OCI-LY7 (cell line): Measurements from ENCODE around the gene COL4A3. TPM values are rescaled to one million over a fixed set of nuclear protein-coding genes. Genes with fewer than 3 reads are reported as not detected.

Experiments
- BruUV-seq: library from RNA; stranded (reverse); fragments of 400-500 nt; replicated peaks from 2 replicates; lab custom pipeline; 2021; lab: Mats Ljungman, UMichigan
- CTCF ChIA-PET: fragments of 300-600 bp; sonication (Branson Sonifier 250); formaldehyde crosslinking; loops from one replicate; lab custom pipeline; 2022; ENCODE audit warnings: antibody characterized with exemption; ENCODE audit not compliant: unreplicated experiment; lab: Charles Lee
- POLR2A ChIA-PET: fragments of 300-600 bp; sonication (Branson Sonifier 250); formaldehyde crosslinking; loops from one replicate; lab custom pipeline; 2022; ENCODE audit warnings: antibody characterized with exemption; lab: Charles Lee
- DNase-seq: peaks from one replicate; pipeline ENCODE4 v3.0.0-alpha.2; 2015; ENCODE audit warnings: low spot score
- H2AFZ ChIP-seq: fragments of 200-600 bp; sonication (generic), shearing (Covaris generic); 2 replicates; pipeline ENCODE4 v1.6.1; 2014; ENCODE audit warnings: mild to moderate bottlenecking, antibody characterized with exemption, low read length, moderate library complexity
- H3K27ac ChIP-seq: fragments of 200-600 bp; sonication (generic); 2 replicates; pipeline ENCODE4 v1.5.1; 2014; ENCODE audit warnings: mixed run types, low read depth, mild to moderate bottlenecking, moderate library complexity, low read length, inconsistent platforms; ENCODE audit not compliant: poor library complexity, severe bottlenecking
- H3K36me3 ChIP-seq: fragments of 200-600 bp; sonication (generic); 2 replicates; pipeline ENCODE4 v1.6.1; 2014; ENCODE audit warnings: mild to moderate bottlenecking, antibody characterized with exemption, low read length, moderate library complexity, mixed read lengths; ENCODE audit not compliant: insufficient read depth
- H3K4me1 ChIP-seq: fragments of 200-600 bp; sonication (generic); 2 replicates; pipeline ENCODE4 v1.5.1; 2014; ENCODE audit warnings: mild to moderate bottlenecking, low read length; ENCODE audit not compliant: insufficient read depth, poor library complexity, severe bottlenecking
- H3K4me2 ChIP-seq: fragments of 200-600 bp; sonication (generic); 2 replicates; pipeline ENCODE4 v1.6.1; 2014; ENCODE audit warnings: mild to moderate bottlenecking, low read length
- H3K4me3 ChIP-seq: fragments of 200-600 bp; sonication (generic); 2 replicates; pipeline ENCODE4 v1.5.1; 2014; ENCODE audit warnings: mild to moderate bottlenecking, low read depth, low read length; ENCODE audit not compliant: poor library complexity, severe bottlenecking
- H3K79me2 ChIP-seq: fragments of 200-600 bp; sonication (generic); 2 replicates; pipeline ENCODE4 v1.6.1; 2016; ENCODE audit warnings: low read depth, mild to moderate bottlenecking, low read length, moderate library complexity, mixed read lengths; ENCODE audit not compliant: insufficient read depth
- H3K9me2 ChIP-seq: fragments of 200-600 bp; sonication (generic); 2 replicates; pipeline ENCODE4 v1.6.1; 2016; ENCODE audit warnings: mild to moderate bottlenecking, low read length, mixed read lengths; ENCODE audit not compliant: insufficient read depth
- H3K9me3 ChIP-seq: fragments of 200-600 bp; sonication (generic); 2 replicates; pipeline ENCODE4 v1.6.1; 2014; ENCODE audit warnings: mild to moderate bottlenecking, mixed run types, low read length, mixed read lengths
- H4K20me1 ChIP-seq: fragments of 200-600 bp; sonication (generic); 2 replicates; pipeline ENCODE4 v1.6.1; 2014; ENCODE audit warnings: mild to moderate bottlenecking, antibody characterized with exemption, low read length, moderate library complexity, mixed read lengths; ENCODE audit not compliant: insufficient read depth
- EZH2phosphoT487 ChIP-seq: fragments of 200-600 bp; sonication (generic); IDR thresholded peaks from 2 replicates; pipeline ENCODE4 v1.6.1; 2018; ENCODE audit warnings: low read depth, borderline replicate concordance, mild to moderate bottlenecking, mixed run types, antibody characterized with exemption, low read length, moderate library complexity, mixed read lengths
- intact Hi-C: fragments of 100-400 bp; cut with micrococcal nuclease; formaldehyde crosslinking; loops from one replicate; pipeline ENCODE4 v1.10.0; 2022; ENCODE audit not compliant: unreplicated experiment
- total RNA-seq, 2 experiments: library from RNA; depleted of rRNA in 1 of 2; stranded (reverse); fragments of >200 nt in 1 of 2; shearing (Covaris generic) in 1 of 2; gene quantifications; 2 replicates each; pipeline ENCODE4 v1.2.3, GENCODE V29; 2014 to 2022
- TF ChIP-seq, protein P1 (sequence below): fragments of 200-600 bp; sonication (generic); conservative IDR thresholded peaks from 2 replicates; pipeline ENCODE4 v1.5.1; 2014; ENCODE audit warnings: mild to moderate bottlenecking, antibody characterized with exemption, low read length, moderate library complexity, mixed read lengths

COL4A3 gene
- total RNA-seq, 2 experiments from 2014 or later, result 0.06 to 10.9 TPM

DNA sequence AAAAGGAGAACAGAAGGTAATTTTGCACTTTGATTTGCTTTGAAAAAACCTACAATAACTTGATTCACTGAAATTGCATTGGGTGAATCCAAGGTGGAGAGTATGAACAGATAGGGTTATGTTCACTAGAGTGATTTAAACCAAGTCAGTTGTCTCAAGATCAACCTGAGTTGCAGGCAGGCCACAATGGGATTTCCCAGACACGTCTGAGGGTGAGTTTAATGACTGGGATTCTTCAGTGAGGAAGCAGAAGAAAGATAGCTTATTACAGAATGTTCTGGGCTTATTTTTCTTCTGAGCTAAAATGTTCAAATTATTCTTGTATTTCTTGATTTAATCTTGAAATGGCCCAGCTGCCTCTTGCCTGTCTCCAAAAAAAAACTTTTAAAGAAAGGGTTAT is 20.5 kb upstream of the COL4A3 start:
- H3K36me3 ChIP-seq, result no peaks in the 10 kb centered on the region
- no peaks in the 10 kb centered on the region for H4K20me1 ChIP-seq
- no peak for TF ChIP-seq EZH2phosphoT487
- TF ChIP-seq, protein P1, sequence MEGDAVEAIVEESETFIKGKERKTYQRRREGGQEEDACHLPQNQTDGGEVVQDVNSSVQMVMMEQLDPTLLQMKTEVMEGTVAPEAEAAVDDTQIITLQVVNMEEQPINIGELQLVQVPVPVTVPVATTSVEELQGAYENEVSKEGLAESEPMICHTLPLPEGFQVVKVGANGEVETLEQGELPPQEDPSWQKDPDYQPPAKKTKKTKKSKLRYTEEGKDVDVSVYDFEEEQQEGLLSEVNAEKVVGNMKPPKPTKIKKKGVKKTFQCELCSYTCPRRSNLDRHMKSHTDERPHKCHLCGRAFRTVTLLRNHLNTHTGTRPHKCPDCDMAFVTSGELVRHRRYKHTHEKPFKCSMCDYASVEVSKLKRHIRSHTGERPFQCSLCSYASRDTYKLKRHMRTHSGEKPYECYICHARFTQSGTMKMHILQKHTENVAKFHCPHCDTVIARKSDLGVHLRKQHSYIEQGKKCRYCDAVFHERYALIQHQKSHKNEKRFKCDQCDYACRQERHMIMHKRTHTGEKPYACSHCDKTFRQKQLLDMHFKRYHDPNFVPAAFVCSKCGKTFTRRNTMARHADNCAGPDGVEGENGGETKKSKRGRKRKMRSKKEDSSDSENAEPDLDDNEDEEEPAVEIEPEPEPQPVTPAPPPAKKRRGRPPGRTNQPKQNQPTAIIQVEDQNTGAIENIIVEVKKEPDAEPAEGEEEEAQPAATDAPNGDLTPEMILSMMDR, result no peak
- BruUV-seq, result no TSS peak
- intact Hi-C loops, result no loop called here
- no peak overlapping the region for H2AFZ ChIP-seq
- H3K79me2 ChIP-seq, result no peaks in the 10 kb centered on the region
- H3K4me2 ChIP-seq, result no peak overlapping the region
- no peak for DNase-seq
- H3K27ac ChIP-seq, result no peak overlapping the region
- H3K4me1 ChIP-seq, result no peaks in the 10 kb centered on the region
- POLR2A ChIA-PET, result interaction anchor here (0.8 to 1.3 kb wide), 2 partner anchors 9 to 21 kb away, joined by 4 read pairs; no protein-coding TSS in a partner anchor
- no peaks in the 10 kb centered on the region for H3K9me2 ChIP-seq
- CTCF ChIA-PET, result no interaction called here
- H3K4me3 ChIP-seq, result no peak overlapping the region
- no peaks in the 10 kb centered on the region for H3K9me3 ChIP-seq

- Histone ChIP-seq H3K9me3 (no peaks in the 10 kb centered on the region), H3K4me1 (no peaks in the 10 kb centered on the region), H3K36me3 (no peaks in the 10 kb centered on the region), H3K9me2 (no peaks in the 10 kb centered on the region), H3K27ac (no peak overlapping the region), H4K20me1 (no peaks in the 10 kb centered on the region), H3K4me2 (no peak overlapping the region), H3K79me2 (no peaks in the 10 kb centered on the region), H2AFZ (no peak overlapping the region), H3K4me3 (no peak overlapping the region)
- BruUV-seq, result no TSS peak
- intact Hi-C loops, result no loop called here
- ChIA-PET POLR2A (interaction anchor here (0.7 kb wide), 1 partner anchor 632 kb away, joined by 3 read pairs; no protein-coding TSS in a partner anchor), CTCF (no interaction called here)
- no peak for TF ChIP-seq EZH2phosphoT487
- TF ChIP-seq, protein P1, result no peak
- DNase-seq, result no peak
Observed at GRCh38 chr2:227146456-227146855, 18.0 kb upstream of the COL4A3 start.

- ChIA-PET POLR2A (interaction anchor here (0.7 kb wide), 1 partner anchor 632 kb away, joined by 3 read pairs; no protein-coding TSS in a partner anchor), CTCF (no interaction called here)
- Histone ChIP-seq H4K20me1 (no peaks in the 10 kb centered on the region), H3K9me2 (no peaks in the 10 kb centered on the region), H3K4me2 (no peak overlapping the region), H3K36me3 (no peaks in the 10 kb centered on the region), H3K27ac (no peak overlapping the region), H2AFZ (no peak overlapping the region), H3K79me2 (no peaks in the 10 kb centered on the region), H3K4me1 (no peaks in the 10 kb centered on the region), H3K4me3 (no peak overlapping the region), H3K9me3 (no peaks in the 10 kb centered on the region)
- no peak for DNase-seq
- TF ChIP-seq EZH2phosphoT487, result no peak
- TF ChIP-seq, protein P1, result no peak
- intact Hi-C loops, result no loop called here
- no TSS peak for BruUV-seq
Observed at GRCh38 chr2:227147023-227147422, 17.4 kb upstream of the COL4A3 start.
